Stimulated activated naive CD4-positive, alpha-beta T cell (primary cell): Measurements from ENCODE around the gene DHDH.
A peak's percentile ranks its signal among the peaks of the same experiment; 100 is the strongest.

Source experiments
- DNase-seq, 6 experiments: peaks; one replicate each; lab custom pipeline; 2025; lab: John Stamatoyannopoulos, UW

Gene DHDH

DNA sequence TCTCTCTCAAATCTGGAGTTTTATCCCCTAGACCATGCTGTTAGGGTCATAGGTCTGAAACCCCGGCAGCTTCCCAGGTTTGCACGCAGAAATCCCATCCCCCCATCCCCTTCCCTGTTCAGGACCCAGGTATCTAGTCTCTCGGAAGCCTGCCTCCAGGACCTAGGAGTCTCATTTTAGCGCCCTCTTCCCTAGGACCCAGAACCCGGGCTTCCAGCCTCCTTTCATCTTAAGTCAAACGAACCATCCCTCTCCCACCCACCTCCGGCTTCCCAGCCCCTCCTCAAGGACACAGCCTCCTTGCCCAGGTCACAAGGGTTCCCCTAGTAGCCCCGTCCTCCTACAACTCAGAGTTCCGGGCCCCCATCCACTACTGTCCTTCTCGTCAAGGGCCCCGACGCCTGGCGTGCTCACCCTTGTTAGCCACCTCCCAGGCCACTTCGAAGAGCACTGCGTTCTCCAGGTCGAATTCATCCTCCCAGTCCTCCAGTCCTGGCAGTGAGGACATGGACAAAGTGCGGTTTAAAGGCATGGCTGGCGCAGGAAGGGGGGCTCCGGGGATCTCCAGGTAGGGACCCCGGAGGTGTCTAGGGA, 59.2 kb downstream of the DHDH start:
- no peak for DNase-seq

DNA sequence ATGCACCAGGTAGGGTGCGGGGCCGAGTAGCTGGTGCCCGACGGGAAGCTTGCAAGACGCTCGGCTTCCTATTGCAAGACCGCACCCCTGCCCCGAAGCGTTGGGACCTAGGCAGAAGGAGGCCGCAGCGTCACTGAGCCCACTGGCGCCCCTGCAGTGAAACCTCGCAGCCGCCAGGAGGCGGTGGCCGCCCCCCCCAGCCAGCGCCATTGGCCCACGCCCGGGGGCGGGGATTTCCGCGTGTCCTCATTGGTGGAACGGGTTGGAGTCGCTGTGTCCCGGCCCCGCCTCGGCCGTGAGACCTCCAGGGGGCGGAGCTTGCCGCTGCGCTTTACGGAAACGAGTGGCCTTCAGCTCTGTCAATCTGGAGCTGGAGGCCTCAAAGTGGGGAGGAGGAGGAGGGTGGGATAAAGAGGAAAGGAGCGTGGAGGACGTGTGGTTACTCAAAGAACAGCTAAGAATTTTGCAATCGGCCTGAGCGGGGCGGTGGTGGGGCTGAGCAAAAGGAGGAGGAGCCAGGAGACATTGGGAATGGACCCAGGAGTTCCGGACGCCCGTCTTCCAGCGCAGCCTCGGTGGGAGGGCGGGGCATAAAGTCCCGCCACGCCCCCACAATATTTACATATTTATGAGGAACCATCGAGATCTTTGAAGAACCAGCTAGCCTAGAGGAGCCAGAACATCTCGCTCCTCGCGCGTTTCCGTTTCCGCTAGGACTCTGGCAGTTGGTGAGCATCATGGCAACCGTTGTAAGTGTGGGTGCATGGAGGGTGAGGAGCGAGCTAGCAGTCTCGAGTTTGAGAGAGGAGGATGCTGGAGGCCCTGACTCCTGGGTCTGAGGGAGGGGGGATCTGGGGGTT, 59.9 kb downstream of the DHDH start, which contains the start of the genes GYS1 and RUVBL2:
TSS of gene GYS1 (minus strand) at position 135 of the 860 bp plus-strand sequence. CDS start 197 bp downstream, outside the sequence.
TSS of gene RUVBL2 (plus strand) at position 713 of the 860 bp plus-strand sequence. CDS start at position 738, 25 bp downstream.
- DNase-seq = peak; percentile 98 to 100 (median 99)

DNA sequence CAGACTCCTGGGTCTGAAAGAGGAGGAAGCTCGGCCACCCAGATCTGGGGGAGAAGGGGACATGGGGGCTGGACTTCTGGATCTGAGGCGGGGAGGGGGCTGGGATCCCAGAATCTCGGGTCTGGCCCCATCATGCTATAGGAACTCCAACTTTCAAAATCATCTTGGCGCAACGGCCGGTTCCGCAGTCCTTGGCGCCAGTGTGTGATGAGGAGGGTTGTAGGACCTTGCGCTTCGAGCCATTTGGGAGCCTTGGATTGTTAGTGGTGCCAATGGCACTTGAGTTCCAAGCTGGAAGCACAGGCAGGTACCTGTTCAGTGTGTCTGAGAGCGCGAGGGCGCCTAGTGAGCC, 60.5 kb downstream of the DHDH start:
- DNase-seq = no peak
